DMS153 treated with DMSO at 0.1 percent for 48 hours (cell line): Measurements from ENCODE around the gene PKP1.

Experiments used
- DNase-seq: peaks from one replicate; lab custom pipeline; 2025; ENCODE audit not compliant: unreplicated experiment; lab: John Stamatoyannopoulos, UW

Gene PKP1

DNA sequence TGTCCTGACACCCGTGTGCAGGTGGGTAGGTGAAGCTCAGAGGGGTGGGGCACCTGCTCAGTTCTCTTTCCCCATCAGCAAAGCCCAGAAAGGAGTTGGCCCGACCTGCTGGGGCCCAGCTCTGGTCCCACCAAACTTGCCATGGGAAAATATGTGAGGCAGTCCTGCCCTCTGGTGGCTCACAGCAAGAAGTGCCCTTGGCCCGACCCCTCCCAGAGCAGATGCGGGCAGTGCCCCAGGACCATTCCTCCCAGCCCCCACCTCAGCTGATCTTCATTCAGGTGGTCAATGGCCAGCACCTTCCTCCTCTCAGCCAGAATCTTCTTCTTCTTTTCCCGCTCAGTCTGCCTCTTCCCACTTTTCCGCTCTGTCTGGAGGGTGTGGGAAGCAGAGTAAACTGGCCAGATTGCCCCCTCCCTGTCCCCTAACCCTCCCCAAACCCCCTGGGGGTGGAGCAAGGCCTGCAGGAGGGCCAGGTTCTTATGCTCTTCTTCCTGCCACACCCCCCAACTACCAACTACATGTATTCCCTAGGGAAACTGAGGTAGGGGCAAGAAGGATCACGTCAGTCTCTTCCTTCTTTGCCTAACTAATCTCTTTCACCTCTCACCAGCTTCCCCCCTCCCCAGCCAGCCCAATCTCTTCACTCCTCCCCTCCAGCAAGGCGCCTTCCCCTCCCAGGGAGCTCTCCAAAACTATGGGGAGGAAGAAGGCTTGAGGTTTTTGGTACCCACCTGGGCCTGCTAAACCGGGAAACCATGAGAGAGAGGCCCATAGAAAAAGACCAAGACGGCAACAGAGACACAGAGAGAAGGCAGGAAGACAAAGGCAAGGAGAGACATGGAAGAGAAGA, 78.6 kb downstream of the PKP1 start:
- DNase-seq = peak; percentile 50

DNA sequence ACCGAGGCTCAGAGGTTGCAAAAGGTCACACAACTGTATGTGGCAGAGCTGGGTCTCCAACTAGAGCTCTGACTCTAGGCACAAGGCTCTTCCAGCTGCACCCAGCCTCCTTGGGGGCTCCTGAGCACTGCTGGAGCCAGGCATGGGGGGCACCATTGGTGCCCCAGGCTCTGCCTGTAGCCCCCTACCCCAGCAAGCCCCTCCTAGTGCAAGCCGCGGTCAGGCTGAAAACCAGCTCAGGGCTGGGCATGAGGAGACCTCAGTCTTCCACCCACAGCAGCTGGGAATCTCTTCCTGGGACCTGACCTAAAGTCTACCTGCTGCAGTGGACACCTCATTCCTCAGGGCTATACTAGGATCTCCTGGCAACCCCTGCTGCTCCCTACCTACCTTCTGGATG, 79.6 kb downstream of the PKP1 start:
- no peak for DNase-seq

DNA sequence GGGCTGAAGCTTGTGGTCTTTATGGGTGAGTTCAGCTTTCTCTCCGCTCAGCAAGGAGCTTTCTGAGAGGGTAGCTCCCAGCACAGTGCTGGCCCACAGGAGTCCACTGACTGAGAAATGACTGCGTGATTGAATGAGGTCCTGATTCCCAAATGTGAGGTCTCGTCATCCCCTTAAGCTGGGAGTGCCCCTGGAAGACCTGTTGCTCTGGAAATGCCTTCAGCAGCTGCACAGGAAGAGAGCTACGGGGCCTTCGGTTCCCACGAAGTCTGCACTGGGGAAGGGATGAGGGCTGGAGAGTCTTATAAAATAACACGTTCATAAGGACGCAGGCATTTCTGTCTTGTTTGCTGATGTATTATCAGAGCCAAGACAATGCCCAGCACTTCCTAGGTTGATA, 80.2 kb downstream of the PKP1 start:
- no peak for DNase-seq

DNA sequence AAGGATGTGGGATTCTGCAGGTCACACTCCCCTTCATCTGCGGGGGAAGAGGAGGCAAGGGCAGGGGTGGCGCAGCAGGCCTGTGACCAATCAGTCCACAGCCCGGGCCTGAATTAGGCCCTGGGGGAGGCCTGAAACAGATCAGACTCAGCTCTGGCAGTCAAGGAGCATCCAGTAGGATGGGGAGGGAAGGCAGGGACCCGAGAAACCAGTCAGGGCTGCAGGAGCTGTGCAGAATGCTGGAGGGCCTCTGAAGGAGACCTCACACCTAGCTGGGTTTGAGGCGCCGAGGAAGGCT, 81.5 kb downstream of the PKP1 start:
- no peak for DNase-seq

DNA sequence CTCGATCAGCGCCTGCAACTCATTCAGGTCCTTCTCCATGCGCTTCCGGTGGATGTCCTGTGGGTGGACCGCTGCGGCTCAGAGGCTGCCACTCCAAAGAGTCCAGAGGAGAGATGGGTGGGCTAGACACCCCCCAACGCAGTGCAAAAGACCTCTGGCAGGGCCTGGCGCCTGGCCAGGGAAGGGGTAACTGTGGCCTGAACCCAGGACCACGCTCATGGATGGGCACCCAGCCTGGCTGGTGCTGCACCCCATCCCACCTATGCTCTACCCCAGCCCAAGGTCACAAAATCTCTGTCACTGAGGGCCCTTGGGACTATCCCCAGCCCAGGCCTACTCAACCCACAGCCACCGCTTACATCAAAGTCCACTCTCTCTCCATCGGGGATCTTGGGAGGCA, 81.9 kb downstream of the PKP1 start:
- DNase-seq = no peak

DNA sequence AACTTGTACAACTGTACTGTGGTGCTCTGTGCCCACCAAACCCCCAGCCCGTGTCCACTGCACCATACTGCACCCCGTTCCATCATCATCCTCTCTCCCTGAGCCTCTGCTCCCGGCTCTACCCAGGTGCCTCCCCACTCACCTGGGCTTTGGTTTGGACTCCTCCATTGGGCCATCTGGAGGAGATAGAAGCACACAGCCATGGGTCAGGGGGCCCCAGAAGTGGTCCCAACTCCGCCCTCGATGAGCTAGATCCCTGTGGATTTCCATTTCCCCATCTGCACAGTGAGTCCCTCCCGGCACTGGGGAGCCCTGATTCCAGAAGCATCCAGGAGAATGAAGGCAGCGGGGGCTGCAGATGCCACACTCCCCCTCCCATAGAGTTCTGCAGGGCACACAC, 83.4 kb downstream of the PKP1 start:
- no peak for DNase-seq

DNA sequence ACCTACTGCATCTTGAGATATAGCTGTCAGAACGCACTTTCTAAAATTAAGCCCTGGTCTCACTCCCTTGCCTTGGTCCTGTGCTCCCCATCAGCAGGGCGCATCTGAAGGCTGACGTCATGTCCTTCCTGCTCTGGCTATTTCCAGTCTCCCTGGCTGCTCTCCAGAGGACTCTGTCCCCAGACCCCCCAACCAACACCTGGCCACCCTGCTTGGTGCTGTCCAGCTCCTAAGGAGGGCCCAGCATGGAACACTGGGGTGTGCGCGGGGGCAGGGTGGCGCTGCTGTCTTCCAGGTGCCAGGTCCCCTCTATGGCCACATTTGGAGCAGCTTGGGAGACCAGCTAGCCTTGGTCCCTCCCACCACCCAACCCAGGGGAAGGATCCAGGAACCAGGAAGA, 85.9 kb downstream of the PKP1 start:
- no peak for DNase-seq

DNA sequence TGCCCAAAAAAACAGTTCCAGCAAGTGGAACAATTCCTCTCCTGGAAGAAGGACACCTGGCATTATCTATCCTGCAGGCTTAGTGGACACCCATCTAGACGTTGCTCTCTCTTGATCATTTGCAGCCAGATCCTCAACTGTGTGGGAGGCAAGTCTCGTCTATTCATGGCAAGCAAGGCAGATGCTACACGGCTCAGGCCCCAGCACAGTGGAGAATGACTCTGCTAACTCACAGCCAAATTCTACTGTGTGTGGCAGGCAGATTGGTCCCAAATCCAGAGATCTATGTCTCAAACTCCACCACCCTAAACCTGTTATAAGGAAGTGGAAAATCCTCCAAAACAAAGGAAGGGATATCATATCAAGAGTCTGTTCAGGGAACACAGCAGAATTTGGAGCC, 87.2 kb downstream of the PKP1 start:
- DNase-seq = no peak

DNA sequence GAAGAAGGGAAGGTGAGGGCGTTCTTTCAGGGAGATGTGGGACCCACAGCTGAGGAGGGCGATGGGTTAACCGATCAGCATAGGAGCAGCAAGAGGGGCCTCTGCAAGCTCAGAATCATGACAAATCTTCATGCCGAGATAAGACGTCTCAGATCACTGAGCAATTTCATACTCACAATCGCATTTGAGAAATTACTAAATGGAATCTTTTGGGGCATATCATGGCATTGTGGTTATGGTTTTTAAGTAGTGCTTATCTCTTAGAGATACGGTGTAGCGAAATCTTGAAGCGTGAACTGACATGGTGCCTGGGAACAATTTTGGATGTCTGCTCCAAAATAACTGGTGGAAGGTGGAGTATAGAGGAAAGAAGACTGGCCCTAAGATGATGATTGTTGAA, 88.0 kb downstream of the PKP1 start:
- no peak for DNase-seq

DNA sequence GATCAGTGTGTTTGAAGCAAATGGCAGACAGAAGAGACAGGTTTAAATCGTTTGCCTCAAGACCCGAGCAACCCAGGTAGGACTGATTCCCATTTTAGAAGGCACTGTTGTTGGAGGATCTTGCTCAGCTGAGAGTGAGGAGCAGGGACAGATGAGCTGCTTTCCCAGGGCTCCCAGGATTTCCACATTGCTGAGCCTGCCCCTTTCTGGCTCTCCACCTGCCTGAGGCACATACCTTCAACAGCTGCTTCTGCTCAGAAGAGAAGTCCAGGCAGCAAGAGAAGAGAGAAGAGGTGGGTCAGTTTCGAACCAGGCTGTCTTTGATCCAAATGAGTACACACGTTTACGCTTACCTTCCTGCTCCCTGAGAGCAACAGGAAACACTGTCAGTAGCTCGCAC, 88.5 kb downstream of the PKP1 start:
- no peak for DNase-seq

DNA sequence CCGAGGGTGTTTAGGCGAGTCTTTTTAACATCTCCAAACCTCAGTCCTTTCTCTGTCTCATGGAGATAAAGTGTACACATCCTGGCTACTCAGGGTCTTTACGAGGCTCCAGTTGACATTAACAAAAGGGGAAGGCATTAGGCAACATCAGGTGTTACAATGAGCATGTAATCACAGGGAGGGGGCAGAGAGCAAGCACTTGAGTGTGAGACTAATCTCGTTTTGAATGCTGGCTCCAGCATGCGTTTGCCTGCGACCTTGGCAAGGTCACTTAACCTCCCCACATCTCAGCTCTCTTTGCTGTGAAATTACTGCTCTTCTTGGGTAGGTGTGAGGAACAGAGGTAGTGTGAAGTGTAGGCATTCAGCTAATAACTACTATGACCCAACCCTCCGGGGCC, 91.1 kb downstream of the PKP1 start:
- peak; percentile 88 for DNase-seq

DNA sequence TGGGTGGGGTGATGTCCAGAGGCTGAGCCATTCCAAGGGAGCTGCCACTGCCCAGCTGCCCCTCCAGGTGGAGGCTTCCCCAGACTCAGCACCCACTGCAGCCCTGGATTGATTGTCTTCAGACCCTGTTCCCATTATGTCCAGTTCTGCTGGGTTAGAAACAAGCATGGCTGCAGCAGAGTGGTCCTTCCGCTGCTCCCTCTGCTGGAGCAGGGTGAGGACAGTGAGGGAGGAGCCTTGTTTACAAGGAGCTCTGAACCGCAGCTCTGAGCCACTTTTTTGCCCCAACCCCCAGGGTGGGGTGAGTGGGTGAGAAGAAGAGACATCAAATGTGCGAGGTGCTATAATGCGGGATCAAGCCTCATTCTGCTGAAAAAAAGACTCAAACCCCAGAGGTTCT, 91.9 kb downstream of the PKP1 start:
- DNase-seq = no peak

DNA sequence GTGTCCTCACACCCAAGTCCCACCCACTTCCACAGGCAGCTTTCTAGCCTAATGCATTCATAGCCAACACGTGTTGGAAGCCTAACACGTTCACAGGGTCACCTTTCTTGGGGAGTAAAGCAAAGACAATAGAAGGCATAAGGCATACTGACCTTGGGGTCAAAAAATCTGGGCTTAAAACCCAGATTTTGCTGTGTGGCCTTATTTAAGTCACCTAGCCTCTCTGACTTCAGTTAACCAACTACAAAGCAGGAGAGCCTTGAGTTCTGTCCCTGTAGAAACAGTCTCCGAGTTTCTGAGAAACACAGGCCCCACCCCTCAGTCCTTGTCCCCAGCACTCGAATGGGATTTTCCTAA, 92.8 kb downstream of the PKP1 start:
- DNase-seq = no peak

DNA sequence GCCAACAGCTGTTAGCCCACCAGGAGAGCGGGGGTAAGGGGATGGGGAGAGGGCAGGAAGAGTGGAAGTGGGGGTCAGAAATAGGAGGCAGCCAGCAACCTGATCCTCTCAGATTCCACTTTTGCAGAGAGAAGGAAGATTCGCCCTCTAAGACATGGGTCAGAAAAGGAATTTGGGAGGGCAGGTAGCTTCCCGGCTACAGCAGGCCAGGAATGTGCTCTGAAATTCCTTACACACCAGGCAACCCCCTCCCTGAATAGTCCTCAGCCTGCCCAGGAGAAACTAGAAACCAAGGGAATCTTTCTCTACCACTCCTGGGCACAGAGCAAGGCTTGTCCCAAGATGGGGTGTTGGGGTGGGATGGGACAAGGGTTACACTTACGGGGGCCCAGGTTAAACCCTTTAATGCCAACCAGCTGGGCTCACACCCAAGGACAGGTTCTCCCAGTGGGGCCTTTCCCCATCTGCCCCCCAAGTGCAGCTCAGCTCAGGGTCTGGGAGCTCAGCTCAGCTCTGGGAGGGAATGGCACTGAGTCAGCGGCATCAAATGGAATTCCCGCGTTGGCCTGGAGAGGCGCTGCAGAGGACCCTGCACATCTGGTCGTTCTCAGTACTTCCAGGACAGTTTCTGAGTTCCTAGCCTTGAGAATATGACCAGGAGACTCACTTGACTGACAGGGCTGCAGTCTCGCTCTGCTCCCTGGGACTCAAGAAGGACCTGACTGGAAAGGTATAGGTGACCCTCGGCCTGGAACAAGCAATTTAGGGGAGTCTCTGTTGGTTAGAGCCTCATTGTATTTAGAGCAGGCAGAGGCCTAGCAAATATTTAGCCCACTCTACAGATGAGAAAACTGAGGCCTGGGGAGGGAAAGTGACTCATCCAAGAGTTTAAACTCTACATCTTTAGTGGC, 93.4 kb downstream of the PKP1 start:
- no peak for DNase-seq

DNA sequence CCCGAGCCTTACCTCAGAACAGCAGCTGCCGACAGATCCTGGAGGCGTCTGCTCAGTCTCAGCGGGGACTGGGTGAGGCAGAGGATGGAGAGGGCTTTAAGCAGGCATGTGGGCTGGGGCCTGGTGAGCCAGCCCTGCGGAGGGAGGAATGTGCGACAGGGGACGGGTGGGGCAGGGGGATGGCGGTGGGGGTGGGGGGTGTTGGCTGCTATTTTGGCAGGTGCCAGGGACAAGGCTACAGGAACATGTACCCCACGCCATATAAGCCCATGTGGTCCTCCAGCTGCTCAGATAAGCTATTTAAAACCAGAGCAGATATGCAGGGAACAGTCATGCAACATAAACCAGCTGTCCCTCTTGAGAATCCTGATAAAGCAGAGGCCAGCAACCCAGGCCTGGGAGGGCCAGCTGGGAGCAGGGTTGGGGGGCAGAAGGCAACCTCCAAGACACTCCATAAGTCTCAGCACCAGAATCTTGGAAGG, 94.3 kb downstream of the PKP1 start, which contains the start of gene TNNT2:
Gene TNNT2, minus strand, starts transcription at position 70 of the 482 bp plus-strand sequence. CDS start 4,426 bp downstream, outside the sequence.
- no peak for DNase-seq

DNA sequence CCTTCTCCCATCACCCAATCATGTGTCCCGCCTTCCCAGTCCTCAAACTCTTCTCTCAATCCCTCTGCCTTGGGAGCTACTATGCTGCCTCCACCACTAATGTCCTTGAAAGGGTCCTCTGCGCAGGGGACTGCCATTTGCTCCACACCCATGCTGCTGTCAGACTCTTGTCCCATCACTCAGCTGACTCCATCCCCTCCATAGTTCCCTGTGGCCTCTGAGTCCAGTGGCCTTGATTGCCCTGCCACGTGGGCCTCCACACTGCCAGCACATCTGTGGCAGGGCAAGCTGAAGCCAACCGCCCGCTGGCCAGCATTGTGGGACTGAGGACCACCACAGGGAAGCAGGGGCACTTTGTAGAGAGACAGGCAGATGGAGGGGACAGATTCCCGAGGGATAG, 95.5 kb downstream of the PKP1 start:
- DNase-seq = no peak

DNA sequence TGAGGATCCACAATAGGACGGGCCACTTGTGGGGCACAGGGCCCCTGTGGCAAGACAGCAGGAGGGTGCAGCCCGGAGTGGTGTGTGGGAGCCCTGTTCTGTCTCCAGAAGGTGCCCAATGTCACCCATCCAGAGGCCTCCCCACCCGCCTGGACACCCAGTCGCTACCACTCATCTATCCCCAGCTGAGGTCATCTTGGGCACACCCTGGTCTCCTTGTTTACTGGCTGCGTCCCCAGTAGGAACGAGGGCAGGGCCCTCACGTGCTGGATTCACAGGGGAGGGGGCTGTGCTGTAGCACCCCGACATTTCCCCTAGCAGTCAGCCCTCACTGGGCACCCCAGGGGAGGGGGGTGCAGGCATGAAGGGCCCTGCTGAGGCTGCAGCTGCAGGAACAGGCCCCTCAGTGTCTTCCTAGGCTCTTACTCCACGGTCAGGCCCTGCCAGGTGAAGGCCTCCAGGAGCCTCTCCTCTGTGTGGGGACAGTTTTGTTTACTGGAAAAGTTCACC, 96.5 kb downstream of the PKP1 start:
- no peak for DNase-seq

DNA sequence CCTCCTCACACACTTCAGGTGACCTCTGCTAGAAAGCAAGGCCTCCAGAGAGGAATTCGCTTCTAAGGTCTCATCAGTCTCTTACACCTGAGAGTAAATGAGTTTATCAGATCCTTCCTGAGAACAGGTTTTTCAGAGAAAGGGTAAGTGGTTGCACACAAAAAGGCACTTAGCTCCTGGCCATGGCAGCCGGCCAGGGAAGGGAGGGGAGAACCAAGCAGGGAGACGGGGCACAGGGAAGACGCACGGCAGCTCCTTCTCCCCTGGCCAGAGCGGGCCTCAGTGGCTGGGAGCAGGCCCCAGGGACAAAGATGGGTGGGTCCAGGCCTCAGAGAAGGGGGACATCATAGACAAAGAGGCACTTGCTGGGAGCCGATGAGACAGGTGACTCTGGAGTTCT, 97.8 kb downstream of the PKP1 start:
- DNase-seq = peak; percentile 88
